Kasumi-1 (cell line): Measurements from ENCODE around the gene KAT2B.

Experiments
- DNase-seq, 2 experiments: peaks; one replicate each; lab custom pipeline; 2025; lab: John Stamatoyannopoulos, UW

KAT2B gene

DNA sequence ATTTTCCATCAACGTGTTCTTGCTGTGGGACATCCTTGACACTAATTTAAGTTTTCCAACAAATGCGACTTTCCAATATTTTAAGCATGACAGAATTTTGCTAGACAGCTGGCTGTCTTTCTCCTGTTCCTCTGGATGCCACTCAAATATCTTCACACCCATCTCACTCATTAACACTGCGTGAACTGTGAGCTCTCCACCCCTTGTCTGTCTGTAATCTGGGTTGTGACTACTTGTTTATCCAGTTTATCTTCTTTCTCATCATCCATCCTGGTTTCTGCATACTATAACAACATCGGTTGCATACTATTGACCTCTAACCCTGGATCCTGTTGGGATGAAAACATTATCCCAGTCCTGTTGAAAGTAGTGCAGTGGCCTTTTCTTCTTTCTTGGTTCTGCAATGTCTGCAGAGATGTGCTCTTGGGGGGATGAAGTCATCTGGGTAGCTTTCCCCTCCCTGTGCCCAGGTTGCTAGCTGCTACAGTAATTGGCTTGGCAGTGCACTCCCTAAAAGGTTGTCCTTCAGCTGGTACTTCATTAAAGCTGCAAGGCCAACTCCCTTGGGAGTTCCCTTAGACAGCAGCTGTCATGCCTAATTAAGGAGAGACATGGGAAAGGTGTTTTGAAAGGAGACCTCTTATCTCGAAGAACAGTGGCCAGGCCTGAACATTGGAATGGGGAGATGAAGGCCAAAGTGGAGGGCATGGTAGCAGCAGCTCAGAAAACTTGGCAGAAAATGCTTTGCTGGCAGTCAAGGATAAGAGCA lies 24.7 kb downstream of the KAT2B start:
- no peak for DNase-seq

GRCh38 chr3:20066079-20066478 lies 25.8 kb downstream of the KAT2B start:
- DNase-seq: no peak

DNA sequence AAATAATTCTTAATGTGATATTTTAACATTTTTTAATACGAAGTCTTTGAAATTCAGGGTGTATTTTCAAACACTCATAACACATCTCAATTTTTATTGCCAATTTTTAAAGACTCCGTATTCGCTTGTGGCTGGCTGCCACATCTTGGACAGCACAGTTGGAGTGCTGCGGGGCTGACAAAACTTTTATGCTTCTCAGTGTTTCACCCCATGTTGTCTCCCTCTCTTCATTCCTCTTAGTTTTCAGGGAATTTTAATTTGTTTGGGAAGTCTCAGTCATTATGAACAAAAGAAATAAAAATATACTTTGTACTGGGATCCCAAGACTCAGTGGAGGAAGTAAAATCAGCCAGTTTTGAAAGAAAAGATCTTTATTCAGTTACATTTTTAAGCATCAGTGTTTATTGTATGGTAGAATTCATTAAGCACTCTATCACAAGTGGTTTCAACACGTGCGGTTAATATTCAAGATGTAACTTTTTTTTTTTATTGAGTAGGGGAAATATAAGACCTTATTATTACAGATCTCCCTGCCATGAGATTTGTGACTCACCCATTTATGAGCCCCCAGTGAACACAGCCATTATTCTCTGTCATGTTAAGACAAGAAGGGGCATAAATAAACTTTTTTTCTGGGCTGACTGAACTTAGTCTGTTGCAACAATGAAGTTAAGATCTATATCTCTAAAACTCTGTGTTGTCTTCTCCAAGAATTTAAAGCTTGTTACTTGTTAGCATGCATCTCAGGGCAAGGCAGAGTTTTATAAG lies 26.8 kb downstream of the KAT2B start:
- DNase-seq: no peak

- no peak for DNase-seq
These were observed 28.4 kb downstream of the KAT2B start for GRCh38 chr3:20068512-20069177.

DNA sequence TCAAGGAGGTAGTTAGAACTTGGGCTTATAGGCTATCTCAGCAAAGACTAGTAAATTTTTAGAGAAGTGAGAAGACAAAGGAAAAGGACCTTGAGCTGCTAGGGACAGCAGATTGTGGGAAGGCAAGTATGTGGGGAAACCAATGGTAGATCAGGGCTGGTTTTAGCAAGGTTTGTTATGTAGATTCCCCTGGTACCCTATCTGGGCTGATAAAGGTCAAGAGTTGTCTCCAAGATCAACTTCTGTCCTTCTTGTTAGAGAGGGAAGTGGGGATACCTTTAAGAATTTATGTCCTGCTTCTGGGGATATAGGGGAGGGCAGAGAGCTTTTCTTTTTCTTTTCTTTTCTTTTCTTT lies 28.9 kb downstream of the KAT2B start:
- no peak for DNase-seq

DNA sequence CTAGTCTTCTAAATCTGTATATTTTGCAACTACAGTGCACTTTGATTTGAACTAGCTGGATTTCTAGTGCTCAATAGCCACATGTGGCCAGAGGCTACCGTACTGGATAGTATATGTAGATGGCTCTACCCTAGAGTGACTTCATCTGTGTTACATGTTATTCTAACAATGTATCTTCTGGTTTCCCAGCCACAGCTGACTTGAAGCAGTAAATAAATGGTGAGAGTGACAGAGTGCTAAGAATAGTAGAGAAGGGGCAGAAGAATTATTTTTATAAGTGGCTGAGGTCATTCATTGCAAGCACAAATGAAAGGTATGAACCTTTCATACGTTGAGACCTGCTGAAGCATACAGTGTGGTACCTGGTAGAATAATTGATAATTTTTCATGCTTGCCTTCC lies 30.9 kb downstream of the KAT2B start:
- no peak for DNase-seq

- DNase-seq: no peak
These were observed 32.2 kb downstream of the KAT2B start for GRCh38 chr3:20072422-20072821.

- DNase-seq: no peak
These were observed 32.8 kb downstream of the KAT2B start for GRCh38 chr3:20073068-20073467.

- no peak for DNase-seq
These were observed 33.4 kb downstream of the KAT2B start for GRCh38 chr3:20073683-20074082.

- no peak for DNase-seq
These were observed 34.2 kb downstream of the KAT2B start for GRCh38 chr3:20074226-20075063.

- DNase-seq: no peak
These were observed 35.0 kb downstream of the KAT2B start for GRCh38 chr3:20075197-20075596.

DNA sequence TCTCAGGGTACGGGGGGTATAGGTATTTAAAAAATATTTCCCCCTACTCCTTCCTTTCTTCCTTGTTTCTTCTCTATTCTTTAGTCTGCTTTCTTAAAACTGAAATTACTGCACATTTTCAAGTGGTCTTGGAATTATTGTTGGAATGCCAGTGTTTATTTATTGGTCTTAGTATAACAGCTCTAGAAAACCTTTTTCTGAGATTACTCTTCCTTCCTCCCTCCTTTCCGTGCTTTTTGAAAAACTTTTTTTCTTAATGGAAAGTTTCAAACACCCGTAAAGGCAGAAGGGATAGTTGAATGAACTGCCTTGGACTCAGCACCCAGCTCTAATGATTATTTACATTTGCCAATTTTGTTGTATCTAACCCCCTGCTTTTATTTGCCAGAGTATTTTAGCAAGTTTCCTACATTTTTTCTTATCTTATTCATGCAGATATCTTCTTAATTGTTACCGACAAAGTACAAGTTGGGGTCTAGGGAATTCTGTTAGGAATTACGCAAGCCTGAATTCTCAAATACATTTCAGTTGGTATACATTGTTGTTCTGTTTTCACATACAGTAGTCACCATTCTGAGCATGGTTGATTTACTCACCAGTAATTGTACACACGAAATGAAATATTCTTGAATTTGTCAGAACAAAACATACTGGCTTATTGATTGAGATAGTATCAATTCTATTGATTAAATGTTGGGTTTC lies 36.2 kb downstream of the KAT2B start:
- DNase-seq: no peak

DNA sequence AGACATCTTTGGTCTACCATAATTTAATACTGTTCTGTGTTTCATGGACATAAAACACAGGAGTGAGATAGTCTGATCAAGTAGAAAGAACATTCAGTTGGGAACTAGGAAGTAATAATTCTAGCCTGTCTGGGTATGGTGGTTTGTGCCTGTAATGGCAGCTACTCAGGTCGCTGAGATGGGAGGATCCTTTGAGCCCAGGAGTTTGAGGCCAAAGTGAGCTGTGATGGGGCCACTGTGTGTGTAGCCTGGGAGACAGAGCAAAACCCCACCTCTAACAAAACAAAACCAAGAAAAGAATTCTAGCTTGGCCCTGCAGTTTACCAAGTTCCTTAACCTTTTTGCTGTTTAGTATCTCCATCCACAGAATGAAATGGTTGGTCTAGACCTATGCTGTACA lies 36.8 kb downstream of the KAT2B start:
- no peak for DNase-seq

- no peak for DNase-seq
These were observed 38.0 kb downstream of the KAT2B start for GRCh38 chr3:20078194-20078714.

- DNase-seq: no peak
These were observed 39.4 kb downstream of the KAT2B start for GRCh38 chr3:20079621-20080020.

DNA sequence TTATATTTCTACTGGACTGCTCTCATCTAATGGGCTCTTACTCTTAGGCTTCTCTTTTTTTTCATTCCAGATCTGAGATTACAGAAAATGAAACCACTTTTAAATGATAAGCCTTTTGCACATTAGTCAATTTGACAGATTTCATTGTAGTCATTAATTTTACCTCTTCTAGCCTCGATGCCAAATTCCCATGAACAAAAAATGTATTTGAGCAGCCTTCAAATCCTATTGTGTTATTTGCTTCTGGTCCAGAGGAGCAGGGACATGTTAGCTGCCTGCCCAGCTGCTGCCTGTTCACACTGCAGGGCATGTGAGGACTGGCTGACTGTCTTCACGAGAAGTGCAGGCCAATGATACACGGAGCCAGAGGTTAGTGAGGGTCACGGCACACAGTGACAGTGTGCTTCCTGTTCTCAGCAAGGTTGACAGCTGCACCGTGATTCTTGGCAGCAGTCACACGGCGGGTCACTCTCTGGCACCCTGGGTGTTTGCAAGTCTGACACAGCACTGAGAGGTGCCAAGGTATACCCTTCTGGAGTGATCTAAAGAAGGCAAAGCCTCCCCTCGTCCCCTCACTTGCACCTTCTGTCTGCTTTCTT lies 40.8 kb downstream of the KAT2B start:
- peak in 1 of 2 experiments; percentile 14 for DNase-seq

- no peak for DNase-seq
These were observed 43.0 kb downstream of the KAT2B start for GRCh38 chr3:20083253-20083652.

GRCh38 chr3:20083953-20084352 lies 43.7 kb downstream of the KAT2B start:
- DNase-seq: no peak

DNA sequence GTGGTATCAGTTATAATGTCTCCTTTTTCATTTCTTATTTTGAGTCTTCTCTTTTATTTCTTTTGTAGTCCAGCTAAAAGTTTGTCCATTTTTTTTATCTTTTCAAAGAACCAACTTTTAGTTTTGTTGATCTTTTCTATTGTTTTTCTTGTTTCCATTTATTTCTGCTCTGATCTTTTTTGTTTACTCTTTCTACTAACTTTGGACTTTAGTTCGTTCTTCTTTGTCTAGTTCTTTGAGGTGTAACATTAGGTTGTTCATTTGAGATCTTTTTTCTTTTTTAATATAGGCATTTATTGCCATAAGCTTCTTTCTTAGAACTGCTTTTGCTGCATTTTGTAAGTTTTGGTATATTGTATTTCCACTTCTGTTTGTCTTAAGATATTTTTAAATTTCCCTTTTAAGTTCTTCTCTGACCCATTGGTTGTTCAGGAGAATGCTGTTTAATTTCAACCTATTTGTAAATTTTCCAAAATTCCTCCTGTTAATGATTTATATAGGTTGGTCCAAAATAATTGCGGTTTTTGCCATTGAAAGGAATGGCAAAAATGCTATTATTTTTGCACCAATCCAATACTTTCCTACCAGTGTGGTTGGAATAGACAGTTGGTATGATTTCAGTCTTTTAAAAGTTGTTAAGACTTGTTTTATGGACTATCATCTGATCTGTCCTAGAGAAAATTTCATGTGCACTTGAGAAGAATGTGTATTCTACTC lies 51.2 kb downstream of the KAT2B start:
- DNase-seq: no peak

DNA sequence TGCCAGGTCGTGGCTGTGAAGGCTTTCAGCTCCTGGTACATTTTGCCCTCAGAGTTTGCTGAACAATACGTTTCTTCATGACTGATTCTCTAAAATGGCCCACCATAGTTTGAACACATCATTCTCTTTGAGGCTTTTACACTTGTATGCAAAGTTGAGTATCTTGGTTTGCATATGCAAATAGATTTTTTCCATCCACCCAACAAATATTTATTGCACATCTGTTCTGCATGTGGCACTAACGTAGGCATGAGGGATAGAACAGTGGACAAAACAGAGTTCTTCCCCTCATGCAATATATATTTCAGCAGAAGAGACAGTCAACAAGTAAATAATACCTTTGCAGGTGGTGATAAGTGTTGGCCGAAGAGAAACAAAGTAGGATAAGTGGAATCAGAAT lies 55.2 kb downstream of the KAT2B start:
- no peak for DNase-seq
